ENCODE results near the gene MTNR1B.

The MTNR1B gene

DNA sequence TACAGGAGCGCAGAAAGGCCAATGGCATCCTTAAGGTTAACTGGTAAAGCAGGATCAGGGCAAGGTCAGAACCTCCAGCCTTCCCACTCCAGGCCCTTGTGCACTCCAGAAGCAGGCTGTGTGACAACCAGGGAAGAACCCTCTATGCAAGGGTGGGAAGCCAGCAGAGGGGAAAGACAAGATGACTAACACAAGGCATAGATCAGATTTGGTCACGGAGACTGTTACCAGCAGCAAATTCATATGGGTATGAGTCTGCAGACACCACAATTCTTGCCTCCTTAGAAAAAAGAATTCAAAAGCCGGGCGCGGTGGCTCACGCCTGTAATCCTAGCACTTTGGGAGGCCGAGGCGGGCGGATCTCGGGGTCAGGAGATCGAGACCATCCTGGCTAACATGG is 39.8 kb upstream of the MTNR1B start:
- Histone ChIP-seq H2BK15ac (ENCODE audit: low read length) (no peak overlapping the region), H2BK120ac (ENCODE audit: low read depth, low read length) (no peak overlapping the region), H4K91ac (ENCODE audit: low read depth, low read length, poor library complexity) (no peak overlapping the region), H3K9me3 (replicated peaks in 1 of 2; ENCODE audit: control insufficient read depth in 2 of 2, insufficient read depth in 1 of 2, low read depth in 1 of 2, low read length in 2 of 2) (peaks cover 5 to 9% of the 10 kb centered on the region in 2 donors), H3K4me3 (ENCODE audit: low read length in 2 of 2) (no peak overlapping the region), H2AK5ac (ENCODE audit: low read depth, low read length) (no peak overlapping the region), H3K14ac (ENCODE audit: low read length) (no peak overlapping the region), H4K8ac (ENCODE audit: low read depth, low read length) (no peak overlapping the region), H3K4me2 (ENCODE audit: insufficient read depth, low read length, poor library complexity, severe bottlenecking) (no peak overlapping the region), H3K79me1 (ENCODE audit: low read depth, low read length) (no peaks in the 10 kb centered on the region), H3K36me3 (replicated peaks in 1 of 2; ENCODE audit: control insufficient read depth in 2 of 2, insufficient read depth in 2 of 2, low read length in 2 of 2) (no peaks in the 10 kb centered on the region), H3K18ac (ENCODE audit: low read length) (no peak overlapping the region), H3K4me1 (ENCODE audit: control insufficient read depth in 2 of 2, insufficient read depth in 1 of 2, low read depth in 1 of 2, low read length in 2 of 2) (no peaks in the 10 kb centered on the region), H2BK5ac (ENCODE audit: low read length) (no peak overlapping the region), H3K27me3 (ENCODE audit: control insufficient read depth in 3 of 3, insufficient read depth in 3 of 3, low read depth in 1 of 3, low read length in 3 of 3) (no peaks in the 10 kb centered on the region), H2BK12ac (ENCODE audit: low read length) (no peak overlapping the region), H2AFZ (ENCODE audit: low read length) (no peak overlapping the region), H3K27ac (replicated peaks; ENCODE audit: low read length) (no peak overlapping the region), H3K4ac (ENCODE audit: low read length) (no peak overlapping the region), H3K9ac (ENCODE audit: low read depth, low read length, poor library complexity) (no peak overlapping the region), H3K23ac (ENCODE audit: low read depth, low read length, poor library complexity) (no peak overlapping the region)
- WGBS, 2 donors (ENCODE audit: extremely low coverage in 2 of 2, insufficient read length in 2 of 2, insufficient replicate concordance in 1 of 2), result no CpG with 5 or more reads among the region's 11 CpGs
- no peak for DNase-seq (ENCODE audit: low spot score)

- Histone ChIP-seq H2BK5ac (ENCODE audit: low read length) (no peak overlapping the region), H4K8ac (ENCODE audit: low read depth, low read length) (no peak overlapping the region), H2AK5ac (ENCODE audit: low read depth, low read length) (no peak overlapping the region), H3K36me3 (replicated peaks in 1 of 2; ENCODE audit: control insufficient read depth in 2 of 2, insufficient read depth in 2 of 2, low read length in 2 of 2) (no peaks in the 10 kb centered on the region), H3K4ac (ENCODE audit: low read length) (no peak overlapping the region), H3K9me3 (replicated peaks in 1 of 2; ENCODE audit: control insufficient read depth in 2 of 2, insufficient read depth in 1 of 2, low read depth in 1 of 2, low read length in 2 of 2) (no peaks in the 10 kb centered on the region), H2BK12ac (ENCODE audit: low read length) (no peak overlapping the region), H3K27me3 (ENCODE audit: control insufficient read depth in 3 of 3, insufficient read depth in 3 of 3, low read depth in 1 of 3, low read length in 3 of 3) (no peaks in the 10 kb centered on the region), H2BK120ac (ENCODE audit: low read depth, low read length) (no peak overlapping the region), H3K4me2 (ENCODE audit: insufficient read depth, low read length, poor library complexity, severe bottlenecking) (no peak overlapping the region), H3K79me1 (ENCODE audit: low read depth, low read length) (no peaks in the 10 kb centered on the region), H3K4me3 (ENCODE audit: low read length in 2 of 2) (no peak overlapping the region), H3K18ac (ENCODE audit: low read length) (no peak overlapping the region), H3K14ac (ENCODE audit: low read length) (no peak overlapping the region), H4K91ac (ENCODE audit: low read depth, low read length, poor library complexity) (no peak overlapping the region), H2AFZ (ENCODE audit: low read length) (no peak overlapping the region), H3K23ac (ENCODE audit: low read depth, low read length, poor library complexity) (no peak overlapping the region), H3K4me1 (ENCODE audit: control insufficient read depth in 2 of 2, insufficient read depth in 1 of 2, low read depth in 1 of 2, low read length in 2 of 2) (no peaks in the 10 kb centered on the region), H3K9ac (ENCODE audit: low read depth, low read length, poor library complexity) (no peak overlapping the region), H2BK15ac (ENCODE audit: low read length) (no peak overlapping the region), H3K27ac (replicated peaks; ENCODE audit: low read length) (no peak overlapping the region)
- DNase-seq (ENCODE audit: low spot score), result no peak
- no CpG with 5 or more reads among the region's 3 CpGs for WGBS, 2 donors (ENCODE audit: extremely low coverage in 2 of 2, insufficient read length in 2 of 2, insufficient replicate concordance in 1 of 2)
These were observed 37.6 kb upstream of the MTNR1B start for GRCh38 chr11:92931746-92932422.

DNA sequence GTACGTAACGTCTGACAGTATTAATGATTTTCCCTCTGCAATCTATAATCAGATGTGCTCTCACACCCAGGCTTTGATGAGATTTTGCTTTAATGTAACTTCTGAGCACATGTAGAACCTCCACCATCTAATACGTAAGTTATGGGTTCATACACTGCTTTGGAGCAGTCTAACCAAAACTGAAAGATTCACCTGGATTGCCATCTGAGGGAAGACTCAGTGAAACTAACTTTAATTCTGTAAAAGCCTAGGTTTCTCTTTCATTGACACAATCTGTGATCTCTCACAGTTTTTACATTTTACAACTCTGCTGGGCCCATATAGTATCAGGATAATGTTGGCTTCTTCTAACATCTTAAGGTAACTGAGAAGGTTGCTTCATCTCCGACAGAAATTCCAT is 30.1 kb upstream of the MTNR1B start:
- H3K36me3 ChIP-seq (replicated peaks in 1 of 2; ENCODE audit: control insufficient read depth in 2 of 2, insufficient read depth in 2 of 2, low read length in 2 of 2), result no peaks in the 10 kb centered on the region
- H3K4ac ChIP-seq (ENCODE audit: low read length), result no peak overlapping the region
- H2BK120ac ChIP-seq (ENCODE audit: low read depth, low read length), result no peak overlapping the region
- H3K4me2 ChIP-seq (ENCODE audit: insufficient read depth, low read length, poor library complexity, severe bottlenecking), result no peak overlapping the region
- H3K27me3 ChIP-seq (ENCODE audit: control insufficient read depth in 3 of 3, insufficient read depth in 3 of 3, low read depth in 1 of 3, low read length in 3 of 3), result no peaks in the 10 kb centered on the region
- H4K91ac ChIP-seq (ENCODE audit: low read depth, low read length, poor library complexity), result no peak overlapping the region
- no peak overlapping the region for H2BK5ac ChIP-seq (ENCODE audit: low read length)
- H3K18ac ChIP-seq (ENCODE audit: low read length), result no peak overlapping the region
- no peak overlapping the region for H4K8ac ChIP-seq (ENCODE audit: low read depth, low read length)
- no peak overlapping the region for H3K23ac ChIP-seq (ENCODE audit: low read depth, low read length, poor library complexity)
- no peak overlapping the region for H3K4me3 ChIP-seq (ENCODE audit: low read length in 2 of 2)
- no peak overlapping the region for H3K14ac ChIP-seq (ENCODE audit: low read length)
- no peak overlapping the region for H2BK12ac ChIP-seq (ENCODE audit: low read length)
- H2AK5ac ChIP-seq (ENCODE audit: low read depth, low read length), result no peak overlapping the region
- H3K79me1 ChIP-seq (ENCODE audit: low read depth, low read length), result no peaks in the 10 kb centered on the region
- no peak overlapping the region for H2AFZ ChIP-seq (ENCODE audit: low read length)
- no peak overlapping the region for H3K27ac ChIP-seq (replicated peaks; ENCODE audit: low read length)
- no peak overlapping the region for H2BK15ac ChIP-seq (ENCODE audit: low read length)
- H3K4me1 ChIP-seq (ENCODE audit: control insufficient read depth in 2 of 2, insufficient read depth in 1 of 2, low read depth in 1 of 2, low read length in 2 of 2), result no peaks in the 10 kb centered on the region
- H3K9ac ChIP-seq (ENCODE audit: low read depth, low read length, poor library complexity), result no peak overlapping the region
- no CpG with 5 or more reads among the region's 4 CpGs for WGBS, 2 donors (ENCODE audit: extremely low coverage in 2 of 2, insufficient read length in 2 of 2, insufficient replicate concordance in 1 of 2)
- DNase-seq (ENCODE audit: low spot score), result no peak
- peaks cover 0 to 2% of the 10 kb centered on the region in 2 donors for H3K9me3 ChIP-seq (replicated peaks in 1 of 2; ENCODE audit: control insufficient read depth in 2 of 2, insufficient read depth in 1 of 2, low read depth in 1 of 2, low read length in 2 of 2)

- Histone ChIP-seq H3K4me3 (ENCODE audit: low read length in 2 of 2) (no peak overlapping the region), H2BK12ac (ENCODE audit: low read length) (no peak overlapping the region), H2BK15ac (ENCODE audit: low read length) (no peak overlapping the region), H3K4ac (ENCODE audit: low read length) (no peak overlapping the region), H3K9ac (ENCODE audit: low read depth, low read length, poor library complexity) (no peak overlapping the region), H3K27ac (replicated peaks; ENCODE audit: low read length) (no peak overlapping the region), H3K9me3 (replicated peaks in 1 of 2; ENCODE audit: control insufficient read depth in 2 of 2, insufficient read depth in 1 of 2, low read depth in 1 of 2, low read length in 2 of 2) (peaks cover 0 to 2% of the 10 kb centered on the region in 2 donors), H3K23ac (ENCODE audit: low read depth, low read length, poor library complexity) (no peak overlapping the region), H3K27me3 (ENCODE audit: control insufficient read depth in 3 of 3, insufficient read depth in 3 of 3, low read depth in 1 of 3, low read length in 3 of 3) (no peaks in the 10 kb centered on the region), H2BK5ac (ENCODE audit: low read length) (no peak overlapping the region), H2AFZ (ENCODE audit: low read length) (peak overlapping the region; percentile 12), H3K14ac (ENCODE audit: low read length) (no peak overlapping the region), H2BK120ac (ENCODE audit: low read depth, low read length) (no peak overlapping the region), H4K8ac (ENCODE audit: low read depth, low read length) (no peak overlapping the region), H3K36me3 (replicated peaks in 1 of 2; ENCODE audit: control insufficient read depth in 2 of 2, insufficient read depth in 2 of 2, low read length in 2 of 2) (no peaks in the 10 kb centered on the region), H2AK5ac (ENCODE audit: low read depth, low read length) (no peak overlapping the region), H3K79me1 (ENCODE audit: low read depth, low read length) (no peaks in the 10 kb centered on the region), H3K4me2 (ENCODE audit: insufficient read depth, low read length, poor library complexity, severe bottlenecking) (no peak overlapping the region), H3K4me1 (ENCODE audit: control insufficient read depth in 2 of 2, insufficient read depth in 1 of 2, low read depth in 1 of 2, low read length in 2 of 2) (no peaks in the 10 kb centered on the region), H3K18ac (ENCODE audit: low read length) (no peak overlapping the region), H4K91ac (ENCODE audit: low read depth, low read length, poor library complexity) (no peak overlapping the region)
- peak; percentile 36 for DNase-seq (ENCODE audit: low spot score)
- no CpG with 5 or more reads among the region's 12 CpGs for WGBS, 2 donors (ENCODE audit: extremely low coverage in 2 of 2, insufficient read length in 2 of 2, insufficient replicate concordance in 1 of 2)
These were observed 27.5 kb upstream of the MTNR1B start for GRCh38 chr11:92941676-92942571.
